GM18907 (cell line): Measurements from ENCODE around the gene CYTH4.

Experiments
- ATAC-seq: cut with Tn5 transposase; IDR thresholded peaks from one replicate; pipeline ENCODE4 v1.9.1; 2021; ENCODE audit warnings: mild to moderate bottlenecking, moderate library complexity; ENCODE audit not compliant: unreplicated experiment

Gene CYTH4

DNA sequence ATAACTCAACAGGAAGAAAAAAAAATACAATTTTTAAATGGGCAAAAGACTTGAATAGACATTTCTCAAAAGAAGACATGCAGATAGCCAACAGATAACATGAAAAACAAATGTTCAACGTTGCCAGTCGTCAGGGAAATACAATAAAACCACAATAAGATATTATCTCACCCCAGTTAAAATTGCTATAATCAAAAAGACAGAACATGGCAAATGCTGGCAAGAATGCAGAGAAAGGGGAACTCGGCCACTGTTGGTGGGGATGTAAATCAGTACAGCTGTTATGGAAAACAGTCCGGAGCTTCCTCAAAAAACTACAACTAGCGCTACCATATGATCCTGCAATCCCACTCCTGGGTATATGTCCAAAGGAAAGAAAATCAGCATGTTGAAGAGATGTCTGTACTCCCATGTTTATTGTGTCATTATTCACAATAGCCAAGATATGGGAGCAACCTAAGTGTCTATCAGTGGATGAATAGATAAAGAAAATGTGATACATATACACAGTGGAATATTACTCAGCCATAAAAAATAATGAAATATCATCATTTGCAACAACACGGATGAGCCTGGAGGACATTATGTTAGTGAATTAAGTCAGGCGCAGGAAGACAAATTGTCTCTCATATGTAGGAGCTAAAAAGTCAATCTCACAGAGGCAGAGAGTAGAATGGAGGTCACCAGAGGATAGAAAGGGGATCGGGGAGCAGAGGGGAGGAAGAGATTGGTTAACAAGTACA, 12.2 kb upstream of the CYTH4 start:
- ATAC-seq = no peak

DNA sequence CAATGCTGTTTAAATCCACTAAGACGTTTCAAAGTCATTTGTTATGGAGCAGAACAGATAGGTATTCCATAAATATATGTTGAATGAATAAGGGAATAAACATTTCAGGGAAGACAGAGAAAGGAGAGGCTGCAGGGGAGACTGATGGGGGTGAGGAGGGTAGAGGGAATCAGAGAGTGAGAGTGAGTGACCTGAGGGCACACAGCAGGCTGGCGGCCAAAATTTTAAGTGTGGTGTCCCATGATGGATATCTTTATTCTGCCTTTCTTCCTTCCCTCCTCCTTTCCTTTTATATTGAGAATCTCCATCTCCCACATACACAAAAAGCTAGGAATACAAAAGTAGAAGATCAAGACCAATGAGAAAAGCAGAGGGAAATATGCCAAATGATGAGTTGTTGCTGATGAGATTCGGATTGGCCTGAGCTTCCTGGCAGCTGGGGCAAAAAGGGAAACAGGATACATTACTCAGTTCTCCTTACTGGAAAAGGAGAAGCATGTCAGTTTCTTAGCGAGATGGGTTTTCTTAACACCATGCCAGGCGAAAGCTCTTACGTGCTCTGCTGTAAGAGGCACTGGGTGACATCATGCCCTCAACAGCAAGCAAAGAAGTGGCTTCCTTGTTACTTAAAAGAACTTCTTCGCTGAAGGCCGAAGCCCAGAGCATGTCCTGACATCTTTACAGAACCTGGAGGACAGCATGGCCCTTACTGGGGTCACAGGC, 11.2 kb upstream of the CYTH4 start:
- no peak for ATAC-seq

DNA sequence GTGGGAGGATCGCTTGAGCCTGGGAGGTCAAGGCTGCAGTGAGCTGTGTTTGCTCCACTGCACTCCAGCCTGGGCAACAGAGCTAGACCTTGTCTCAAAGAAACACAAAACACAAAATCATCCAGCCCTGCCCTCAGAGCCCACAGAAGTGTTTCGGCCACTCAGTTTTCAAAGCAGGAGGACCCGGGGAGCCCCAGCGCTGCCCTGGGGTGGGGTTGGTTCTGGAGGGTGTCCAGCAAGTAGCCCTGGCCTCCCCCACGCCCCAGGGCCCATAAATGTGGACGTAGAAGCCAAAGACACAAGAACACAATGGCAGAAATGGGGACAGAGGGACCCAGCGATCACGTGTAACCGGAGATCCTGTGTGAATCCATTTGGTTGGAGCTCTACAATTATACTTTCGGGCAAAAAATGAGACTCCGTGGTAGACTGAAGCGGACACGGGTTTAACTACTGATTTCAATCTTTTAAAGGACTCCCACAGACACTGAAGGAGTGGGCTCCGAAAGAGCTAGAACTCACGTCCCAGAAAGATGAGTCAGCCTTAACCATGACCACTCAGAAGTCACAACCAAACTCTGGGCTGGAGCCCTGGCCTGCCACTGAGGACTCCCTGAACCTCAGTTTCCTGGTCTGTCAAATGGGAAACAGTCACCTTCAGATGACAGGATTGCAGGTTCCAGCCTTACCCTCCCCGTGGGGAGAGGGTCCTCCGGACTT, 9.0 kb upstream of the CYTH4 start:
- ATAC-seq = no peak

DNA sequence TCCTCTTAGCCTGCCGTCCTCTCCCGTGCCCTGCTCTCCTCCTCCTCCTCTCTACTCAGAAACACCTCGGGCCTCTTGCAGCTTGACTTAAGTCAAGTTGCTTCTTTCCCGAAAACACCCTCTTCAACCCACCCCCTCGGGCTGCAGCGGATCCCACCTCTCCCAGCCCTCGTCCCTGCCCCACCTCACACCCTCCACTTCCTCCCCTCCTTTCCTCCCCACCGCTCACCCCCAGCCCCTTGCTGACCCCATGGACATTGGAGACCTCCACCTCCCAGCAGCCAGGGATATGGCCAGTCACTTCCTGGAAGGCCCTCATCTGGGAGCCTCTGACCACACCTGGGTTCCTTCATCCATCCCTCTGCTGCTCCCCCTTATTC, 8.5 kb upstream of the CYTH4 start:
- no peak for ATAC-seq

DNA sequence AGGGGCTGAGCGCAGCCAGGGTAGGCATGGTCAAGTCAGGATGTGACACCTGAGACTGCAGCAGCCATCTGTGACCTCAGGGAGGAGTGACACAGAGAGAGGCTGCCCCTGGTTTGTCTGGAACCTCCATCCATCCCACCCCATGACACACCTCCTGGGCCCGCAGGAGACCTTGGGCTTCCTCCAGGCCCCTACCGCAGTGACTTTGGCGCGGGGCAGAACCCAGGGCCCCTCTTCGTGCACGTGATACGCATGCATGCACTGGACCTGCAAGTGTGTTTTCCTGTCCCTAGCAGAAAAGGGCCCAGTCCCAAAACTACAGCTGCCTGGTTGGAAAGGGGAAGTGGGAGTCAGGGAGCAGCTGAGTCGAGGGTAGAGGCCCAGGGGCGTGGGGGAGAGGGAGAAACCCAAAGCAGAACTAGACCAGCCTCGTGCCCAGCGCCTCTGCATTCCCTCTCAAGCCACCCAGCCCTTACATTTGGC, 7.9 kb upstream of the CYTH4 start:
- no peak for ATAC-seq

DNA sequence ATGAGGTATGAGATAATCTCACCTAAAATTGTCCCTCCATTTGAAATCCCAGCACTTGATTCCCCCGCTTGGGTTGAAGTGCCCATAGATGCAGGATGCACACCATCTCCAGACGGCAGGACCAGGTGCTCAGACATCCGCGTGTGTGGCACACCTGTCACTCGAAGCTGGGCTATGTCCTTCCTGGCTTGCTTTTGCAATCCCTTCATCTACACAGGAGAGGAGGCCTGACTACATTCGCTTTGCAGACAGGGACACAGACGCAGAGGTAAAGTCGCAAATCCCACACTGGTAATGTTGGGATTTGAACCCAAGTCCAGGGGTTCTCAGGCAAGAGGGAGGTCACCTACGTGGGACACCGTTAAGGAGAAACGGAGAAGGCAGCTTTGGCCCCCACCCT, 7.2 kb upstream of the CYTH4 start:
- no peak for ATAC-seq

DNA sequence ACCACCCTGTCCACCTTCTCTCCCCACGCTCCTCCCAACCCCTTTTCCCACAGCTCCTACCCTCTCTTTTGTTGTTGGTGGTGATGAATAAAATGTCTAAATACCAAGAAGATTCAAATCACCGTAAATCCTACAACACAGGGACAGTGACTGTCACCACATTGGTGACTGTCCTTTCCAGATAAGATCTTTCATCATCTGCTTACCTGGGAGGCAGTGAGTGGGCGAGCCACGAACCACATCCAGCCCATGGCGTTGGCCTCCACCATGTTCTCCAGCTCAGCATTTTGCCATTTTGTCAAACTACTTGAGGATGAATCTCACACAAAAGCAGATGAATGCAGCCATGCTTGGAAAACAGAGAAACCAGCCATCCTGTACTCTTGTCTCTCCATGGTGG, 6.7 kb upstream of the CYTH4 start:
- no peak for ATAC-seq

DNA sequence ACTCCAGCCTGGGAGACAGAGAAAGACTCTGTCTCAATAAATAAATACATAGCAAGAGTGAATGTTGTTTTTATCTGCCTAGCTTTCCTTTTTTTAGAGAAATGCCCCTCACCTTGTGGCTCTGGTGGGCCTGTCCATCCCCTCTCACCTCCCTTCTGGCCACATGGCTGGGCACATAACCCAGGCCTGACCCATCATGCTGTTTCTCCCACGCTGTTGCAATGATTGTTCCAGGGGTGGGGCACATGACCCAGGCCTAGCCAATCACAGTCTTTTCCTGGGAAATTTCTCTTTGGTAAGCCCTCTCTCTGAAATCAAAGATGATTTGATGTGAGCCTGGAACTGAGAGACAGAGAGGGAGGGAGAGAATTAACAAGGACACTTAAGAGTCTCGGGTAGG, 5.5 kb upstream of the CYTH4 start:
- ATAC-seq = no peak

DNA sequence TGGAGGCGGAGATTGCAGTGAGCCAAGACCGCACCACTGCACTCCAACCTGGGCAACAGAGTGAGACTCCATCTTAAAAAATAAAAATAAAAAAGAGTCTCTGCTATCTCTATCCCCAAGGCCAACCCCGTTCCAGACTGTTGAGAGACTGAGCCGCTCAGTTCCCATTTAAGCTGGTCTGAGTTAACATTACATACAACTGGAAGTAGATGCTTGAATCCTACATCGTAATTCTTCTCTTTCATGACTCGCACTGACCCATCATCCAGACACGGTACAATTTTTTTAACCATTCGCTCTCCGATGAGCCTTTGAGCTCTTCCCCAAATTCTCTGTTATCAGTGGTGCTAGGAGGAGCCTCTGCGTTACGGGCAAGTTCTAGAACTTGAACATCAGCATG, 4.9 kb upstream of the CYTH4 start:
- no peak for ATAC-seq

DNA sequence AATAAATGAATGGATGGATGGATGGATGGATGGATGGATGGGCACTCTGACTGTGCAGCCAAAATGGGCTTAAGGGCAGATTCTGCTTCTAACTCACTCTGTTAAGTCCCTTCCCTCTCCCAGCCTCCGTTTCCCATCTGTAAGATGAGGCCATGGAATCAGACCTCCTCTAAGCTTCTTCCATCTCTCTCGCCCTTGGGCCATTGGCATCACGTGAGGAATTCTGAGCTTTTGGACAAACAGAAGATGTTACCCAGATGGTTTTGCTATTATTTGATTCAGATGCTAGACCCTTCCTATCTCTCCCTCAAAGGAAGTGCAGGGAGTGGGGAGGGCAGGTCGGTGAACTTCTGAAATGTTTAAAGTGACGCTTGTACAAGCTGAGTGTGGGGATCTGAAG, 4.0 kb upstream of the CYTH4 start:
- ATAC-seq = no peak

DNA sequence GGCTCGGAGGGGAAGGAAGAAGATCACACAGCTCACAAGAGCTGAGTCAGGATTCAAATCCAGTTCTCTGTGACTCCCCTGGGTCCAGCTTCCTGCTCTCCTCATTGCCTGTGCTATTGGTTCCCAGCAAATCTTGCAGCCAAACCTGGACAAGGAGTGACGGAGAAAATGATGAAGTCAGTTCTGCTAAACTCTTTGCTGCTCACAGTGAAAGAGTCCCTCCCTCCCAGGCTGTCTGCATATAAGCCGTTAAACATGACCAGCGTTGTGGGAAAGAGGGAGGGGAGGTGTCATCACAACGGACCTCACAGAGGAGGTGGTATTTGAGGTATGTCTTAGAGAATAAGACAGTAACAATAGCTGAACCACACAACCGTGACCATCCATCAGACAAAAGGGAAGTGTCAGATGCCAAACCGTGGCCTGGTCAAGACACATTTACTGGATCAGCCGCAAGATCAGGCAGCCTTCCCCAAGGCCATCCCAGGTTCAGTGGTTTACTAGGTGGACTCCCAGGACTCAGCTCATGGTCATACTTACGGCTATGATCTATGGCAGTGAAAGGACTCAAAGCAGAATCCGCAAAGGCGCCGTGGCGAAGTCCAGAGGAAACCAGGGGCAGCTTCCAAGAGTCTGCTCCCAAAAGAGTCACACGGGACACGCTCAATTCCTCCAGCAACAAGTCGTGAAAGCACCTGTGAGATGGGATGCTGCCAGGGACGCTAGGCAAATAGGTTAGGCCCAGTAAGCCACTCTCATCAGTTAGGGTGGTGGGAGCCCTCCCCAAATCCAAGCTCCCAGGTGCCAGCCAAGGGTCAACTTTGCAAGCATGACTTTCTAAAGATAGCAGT, 2.8 kb upstream of the CYTH4 start:
- no peak for ATAC-seq

DNA sequence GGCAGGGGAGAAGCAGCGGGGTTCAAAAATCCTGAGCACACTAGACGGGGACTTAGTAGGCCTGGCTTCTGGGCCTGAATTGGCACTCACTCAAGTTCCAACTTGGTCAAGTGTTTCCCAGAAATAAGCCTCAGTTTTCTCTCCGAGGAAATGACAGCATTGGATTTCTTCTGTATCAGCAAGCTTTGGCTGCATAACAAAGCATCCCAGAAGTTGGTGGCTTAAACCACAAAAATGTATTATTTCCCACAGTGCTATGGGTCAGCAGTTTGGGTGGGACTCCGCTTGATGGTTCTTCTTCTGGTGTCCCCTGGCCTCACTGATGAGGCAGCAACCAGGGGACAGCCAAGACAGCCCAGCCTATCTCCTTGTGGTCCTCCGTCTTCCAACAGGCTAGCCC, 1.6 kb upstream of the CYTH4 start:
- no peak for ATAC-seq

DNA sequence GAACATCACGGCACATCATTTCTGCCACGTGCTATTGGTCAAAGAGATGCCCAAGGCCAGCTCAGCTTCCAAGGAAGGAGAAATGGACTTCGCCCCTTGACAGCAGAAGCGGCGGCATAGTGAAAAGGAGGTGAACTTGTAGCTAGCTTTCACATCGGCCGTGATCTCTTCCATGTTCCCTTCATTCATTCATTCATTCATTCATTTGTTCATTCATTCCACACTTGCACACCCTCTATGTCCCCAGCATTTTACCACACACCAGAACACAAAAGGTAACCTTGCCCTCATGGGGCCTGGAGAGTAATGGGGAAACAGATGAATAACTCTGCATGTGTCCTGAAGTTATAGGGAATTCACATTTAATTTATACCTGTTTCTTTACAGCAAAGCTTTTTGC, 1.1 kb upstream of the CYTH4 start:
- no peak for ATAC-seq

DNA sequence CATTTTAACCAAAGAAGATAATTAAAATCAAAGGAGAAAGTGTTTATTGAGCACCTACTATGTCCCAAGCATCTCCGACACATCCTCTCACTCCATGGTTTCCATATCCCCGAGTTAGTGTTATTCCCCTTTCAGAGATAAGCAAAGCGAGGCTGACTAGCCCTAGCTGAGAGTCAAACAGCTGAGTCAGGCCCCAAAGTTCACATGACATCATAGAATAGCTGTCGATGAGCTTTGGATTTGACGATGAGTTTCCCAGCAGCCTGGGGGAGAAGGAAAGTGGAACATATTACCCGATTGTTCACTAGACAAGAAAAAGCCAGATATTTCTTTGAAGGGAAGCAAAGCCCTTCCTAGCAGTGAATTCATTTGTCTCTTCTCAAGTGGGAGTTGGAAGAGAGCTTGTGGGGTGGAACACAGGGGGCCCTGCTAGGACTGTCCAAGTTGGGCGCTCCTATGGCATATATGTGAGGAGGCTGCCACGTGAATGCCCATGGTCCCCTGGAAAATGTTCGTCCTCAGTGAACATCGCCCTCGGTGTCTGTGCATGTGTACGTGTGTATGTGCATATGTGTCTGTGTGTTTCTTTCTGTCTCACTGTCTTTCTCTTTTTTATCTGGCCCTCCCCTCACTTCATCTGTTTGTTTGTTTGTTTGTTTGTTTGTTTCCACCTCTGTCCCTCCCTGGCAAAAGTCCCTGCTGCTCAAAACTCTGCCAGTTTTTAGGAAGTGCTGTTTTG, 493 bp upstream of the CYTH4 start:
- ATAC-seq = no peak

DNA sequence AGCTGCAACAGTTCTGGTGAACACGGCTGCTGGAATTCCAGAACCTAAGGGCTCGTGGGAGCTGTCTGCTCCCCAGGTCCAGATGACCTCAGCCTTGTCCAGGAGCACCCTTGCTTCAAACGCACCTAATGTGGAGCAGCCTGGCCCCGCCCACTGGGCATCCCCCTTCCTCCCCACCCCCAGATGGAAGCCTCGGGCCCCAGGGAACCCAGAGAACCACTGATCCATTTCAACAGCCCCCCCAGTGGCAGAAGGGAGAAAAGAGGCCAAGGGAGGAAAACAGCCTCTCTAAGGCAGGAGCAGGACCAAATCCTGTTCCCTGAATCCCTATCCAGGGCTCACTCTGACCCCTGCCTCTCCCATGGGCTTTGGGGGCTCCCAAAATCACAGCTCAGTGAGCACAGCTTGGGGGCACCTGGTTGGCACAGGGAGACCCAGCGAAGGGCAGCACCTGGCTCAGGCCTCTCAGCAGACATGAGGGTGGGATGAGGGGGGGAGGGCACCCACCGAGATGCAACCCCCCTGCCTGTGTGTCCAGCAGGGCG, 1.2 kb downstream of the CYTH4 start:
- no peak for ATAC-seq

DNA sequence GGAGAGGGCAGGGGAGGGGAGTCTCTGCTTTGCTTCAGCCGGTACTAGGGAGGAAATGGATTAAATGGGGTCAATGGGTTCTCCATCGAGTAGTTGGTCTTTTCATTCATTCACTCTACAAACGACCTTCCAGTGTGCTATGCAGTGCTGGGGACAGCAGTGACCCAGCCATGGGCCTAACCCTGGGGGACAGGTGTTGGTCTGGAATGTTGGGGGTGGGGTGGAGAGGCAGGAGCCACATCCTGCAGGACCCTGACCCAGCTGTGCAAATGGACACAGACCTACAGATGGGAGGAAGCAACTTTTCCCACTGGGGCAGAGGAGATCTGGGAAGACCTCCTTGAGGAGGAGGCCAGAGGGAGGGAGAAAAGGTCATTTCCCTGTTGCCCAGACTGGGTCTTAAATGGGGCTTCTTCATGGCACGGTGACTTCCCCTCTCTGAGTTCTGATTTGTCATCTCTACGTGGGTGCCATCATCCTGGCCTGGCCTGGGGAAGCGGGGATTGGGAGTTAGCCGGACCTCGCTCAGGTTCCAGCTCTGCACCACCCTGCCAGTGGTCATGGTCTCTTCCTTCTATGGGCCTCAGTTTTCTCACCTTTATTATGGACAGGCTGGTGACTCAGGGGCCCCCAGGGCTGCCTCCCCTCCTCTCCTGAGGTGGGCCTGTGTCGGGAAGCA, 2.0 kb downstream of the CYTH4 start:
- no peak for ATAC-seq

DNA sequence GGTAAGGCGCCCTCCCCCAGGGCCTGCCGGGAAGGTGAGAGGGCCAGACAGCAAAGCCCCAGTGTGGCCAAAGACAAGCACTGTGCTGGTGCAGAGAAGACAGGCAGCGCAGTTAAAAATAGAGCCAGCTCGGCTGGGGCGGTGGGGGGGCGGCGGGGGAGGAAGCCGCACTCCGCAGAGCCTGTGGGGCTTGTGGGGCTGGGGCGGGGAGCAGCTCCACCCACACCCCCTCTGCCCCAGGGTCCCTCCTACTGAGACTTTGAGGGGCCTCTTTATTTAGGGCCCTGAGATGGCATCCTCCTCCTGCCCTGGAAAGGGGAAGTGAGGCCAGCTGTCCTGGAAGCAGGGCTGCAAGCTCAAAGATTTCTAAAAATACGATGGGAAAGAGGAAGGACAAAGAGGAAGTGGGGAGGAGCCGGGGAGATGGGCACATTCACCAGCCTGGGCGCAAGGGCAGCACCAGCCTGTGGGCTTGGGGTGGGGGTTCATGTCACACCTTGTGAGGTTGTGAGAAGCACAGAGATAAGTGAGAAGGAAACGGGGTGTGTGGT, 2.6 kb downstream of the CYTH4 start:
- ATAC-seq = no peak

DNA sequence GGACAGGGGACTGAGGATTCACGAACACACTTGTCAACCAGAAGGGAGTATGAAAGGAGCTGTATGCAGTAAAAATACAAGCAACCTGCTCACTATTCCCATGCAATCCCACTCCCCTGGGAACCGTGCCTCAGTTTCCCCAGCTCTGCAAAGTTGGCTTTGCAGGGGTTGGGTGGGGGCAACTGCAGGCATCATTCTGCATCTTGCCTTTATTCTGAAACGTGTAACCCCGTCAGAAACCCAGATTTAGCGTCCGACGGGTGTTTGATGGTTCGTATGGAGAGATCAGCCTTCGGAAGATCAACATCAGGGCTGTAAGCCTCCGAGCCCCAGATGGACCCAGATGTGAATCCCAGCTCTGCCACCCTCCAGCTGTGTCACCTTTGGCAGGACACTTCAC, 3.6 kb downstream of the CYTH4 start:
- no peak for ATAC-seq

DNA sequence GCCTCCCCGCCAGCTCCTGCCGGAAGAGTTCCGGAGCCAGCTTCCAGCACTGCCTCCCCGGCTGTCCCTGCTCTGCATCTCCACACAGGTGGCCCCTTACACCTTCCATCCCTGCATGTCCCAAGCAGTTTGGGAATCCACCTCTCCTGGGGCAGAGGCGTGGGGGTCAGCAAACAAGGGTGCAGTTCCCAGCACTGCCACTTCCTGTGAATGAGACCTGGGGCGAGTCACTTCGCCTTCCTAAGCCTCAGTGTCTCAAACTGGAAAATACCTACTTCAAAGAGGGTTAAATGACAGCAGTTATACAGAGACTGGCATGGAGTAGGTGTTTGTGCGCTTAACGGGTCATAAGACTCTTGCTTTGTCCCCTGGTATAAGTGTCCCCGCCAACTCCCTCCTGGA, 5.2 kb downstream of the CYTH4 start:
- no peak for ATAC-seq
